Right lobe of liver (tissue), 4 donors: ENCODE results near the gene BCDIN3D.

Source experiments
- POLR2A ChIP-seq: fragments of 450-650 bp; IDR thresholded peaks from one replicate; pipeline ENCODE4 v1.6.1; 2017; ENCODE audit warnings: antibody characterized with exemption, mild to moderate bottlenecking
- TF ChIP-seq, protein P1 (sequence below), 4 donors: fragments of 200-600 bp in 3 of 4; fragments of 450-650 bp in 1 of 4; IDR thresholded peaks; one replicate each; pipeline versions ENCODE4 v1.5.1 to v1.8.0; 2016 to 2022; ENCODE audit warnings: antibody characterized with exemption in 4 of 4, mild to moderate bottlenecking in 2 of 4
- donor health status: DM: no; HTN: no; CAD: no.
- donor health status: DM: no; HTN: no; CAD: no.
- donor health status: DM: no; HTN: yes; CAD: no.

DNA sequence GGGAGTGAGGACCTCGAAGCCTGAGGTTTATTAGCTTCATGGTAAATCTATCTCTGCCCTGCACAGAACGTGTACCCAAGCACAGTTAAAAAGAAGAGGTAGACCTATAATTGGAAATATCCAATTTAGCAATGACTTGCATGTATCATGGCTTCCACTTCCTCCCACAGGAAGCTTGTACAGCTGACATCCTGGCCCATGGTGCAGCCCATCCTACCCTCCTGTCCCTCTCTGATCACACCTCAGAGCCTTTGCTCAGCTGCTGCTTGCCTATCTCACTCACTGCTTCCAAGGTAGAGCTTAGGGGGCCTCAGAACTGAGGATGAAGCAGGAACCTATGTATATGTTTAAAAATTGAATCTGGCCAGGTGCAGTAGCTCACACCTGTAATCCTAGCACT lies 4.3 kb upstream of the BCDIN3D start:
- TF ChIP-seq, protein P1, sequence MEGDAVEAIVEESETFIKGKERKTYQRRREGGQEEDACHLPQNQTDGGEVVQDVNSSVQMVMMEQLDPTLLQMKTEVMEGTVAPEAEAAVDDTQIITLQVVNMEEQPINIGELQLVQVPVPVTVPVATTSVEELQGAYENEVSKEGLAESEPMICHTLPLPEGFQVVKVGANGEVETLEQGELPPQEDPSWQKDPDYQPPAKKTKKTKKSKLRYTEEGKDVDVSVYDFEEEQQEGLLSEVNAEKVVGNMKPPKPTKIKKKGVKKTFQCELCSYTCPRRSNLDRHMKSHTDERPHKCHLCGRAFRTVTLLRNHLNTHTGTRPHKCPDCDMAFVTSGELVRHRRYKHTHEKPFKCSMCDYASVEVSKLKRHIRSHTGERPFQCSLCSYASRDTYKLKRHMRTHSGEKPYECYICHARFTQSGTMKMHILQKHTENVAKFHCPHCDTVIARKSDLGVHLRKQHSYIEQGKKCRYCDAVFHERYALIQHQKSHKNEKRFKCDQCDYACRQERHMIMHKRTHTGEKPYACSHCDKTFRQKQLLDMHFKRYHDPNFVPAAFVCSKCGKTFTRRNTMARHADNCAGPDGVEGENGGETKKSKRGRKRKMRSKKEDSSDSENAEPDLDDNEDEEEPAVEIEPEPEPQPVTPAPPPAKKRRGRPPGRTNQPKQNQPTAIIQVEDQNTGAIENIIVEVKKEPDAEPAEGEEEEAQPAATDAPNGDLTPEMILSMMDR (IDR thresholded peaks at IDR 0.05): no peak
- no peak for TF ChIP-seq POLR2A
